Vagina (tissue), 2 donors: ENCODE results near the gene ULK4. TPM values are rescaled to one million over a fixed set of nuclear protein-coding genes. Genes with fewer than 3 reads are reported as not detected.
A peak's percentile ranks its signal among the peaks of the same experiment; 100 is the strongest.

Source experiments
- DNase-seq, 2 donors: peaks; one replicate each; pipeline ENCODE4 v3.0.0-alpha.2; 2017; ENCODE audit errors: extremely low spot score in 2 of 2
- H3K27ac ChIP-seq: fragments of 200-600 bp; sonication (generic); one replicate; pipeline ENCODE4 v1.5.1; 2019
- H3K27me3 ChIP-seq: fragments of 200-600 bp; sonication (generic); one replicate; pipeline ENCODE4 v1.5.1; 2019
- H3K36me3 ChIP-seq, 2 donors: fragments of 200-600 bp; sonication (generic); one replicate each; pipeline ENCODE4 v1.5.1; 2017 to 2019
- H3K4me1 ChIP-seq: fragments of 200-600 bp; sonication (generic); one replicate; pipeline ENCODE4 v1.5.1; 2019
- H3K4me3 ChIP-seq, 2 donors: fragments of 200-600 bp; sonication (generic); 1 replicate in 1 of 2; 2 replicates in 1 of 2; pipeline ENCODE4 v1.5.1; 2016 to 2019
- H3K9me3 ChIP-seq: fragments of 200-600 bp; sonication (generic); one replicate; pipeline ENCODE4 v1.5.1; 2019
- POLR2A ChIP-seq, 2 donors: fragments of 450-650 bp; IDR thresholded peaks; one replicate each; pipeline ENCODE4 v1.6.1; 2017; ENCODE audit warnings: antibody characterized with exemption in 2 of 2, mild to moderate bottlenecking in 2 of 2, moderate library complexity in 2 of 2
- POLR2AphosphoS5 ChIP-seq, 2 donors: sonication (generic); formaldehyde crosslinking; IDR thresholded peaks; one replicate each; pipeline ENCODE4 v1.9.0; 2017; ENCODE audit warnings: antibody characterized with exemption in 2 of 2, mild to moderate bottlenecking in 2 of 2, low read depth in 1 of 2; ENCODE audit not compliant: insufficient read depth in 1 of 2
- intact Hi-C: fragments of 100-400 bp; cut with DNase I; formaldehyde crosslinking; loops from one replicate; pipeline ENCODE4 v1.15.1; 2023
- total RNA-seq: library from RNA; depleted of rRNA; stranded (reverse); fragments of >200 nt; gene quantifications from one replicate; pipeline ENCODE4 v1.2.3, GENCODE V29; 2016
- TF ChIP-seq, protein P1 (sequence below), 3 experiments: fragments of 450-650 bp in 2 of 3; fragments of 200-600 bp in 1 of 3; sonication (generic) in 1 of 3; IDR thresholded peaks; one replicate each; pipeline ENCODE4 v1.5.1; 2017 to 2019; ENCODE audit warnings: antibody characterized with exemption in 3 of 3, mild to moderate bottlenecking in 2 of 3, moderate library complexity in 2 of 3

The ULK4 gene
- total RNA-seq, 1 donor from 2014 or later, result 24.1 TPM

DNA sequence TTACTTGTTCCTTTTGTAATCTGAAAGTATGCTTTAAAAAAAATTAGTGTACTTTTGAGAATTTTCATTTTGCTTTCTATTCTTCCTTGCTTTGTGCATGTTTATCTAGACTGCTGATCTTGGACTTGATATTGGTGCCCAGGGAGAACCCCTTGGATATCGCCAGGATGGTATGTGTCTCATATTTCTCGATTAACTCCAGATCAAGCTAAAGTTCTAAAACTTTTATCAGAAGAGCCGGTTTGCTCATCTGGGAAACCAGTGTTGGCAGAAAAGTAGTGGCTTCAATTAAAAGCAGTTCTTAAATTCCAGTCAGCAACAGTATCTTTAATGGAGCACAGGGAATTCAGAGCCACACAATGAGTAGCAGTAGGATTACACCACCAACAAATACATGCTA, 724.0 kb downstream of the ULK4 start:
- Histone ChIP-seq H3K36me3 (peaks cover 4 to 82% of the 10 kb centered on the region in 2 donors), H3K9me3 (no peaks in the 10 kb centered on the region), H3K4me3 (no peak overlapping the region), H3K27me3 (no peaks in the 10 kb centered on the region), H3K4me1 (peaks cover 21% of the 10 kb centered on the region), H3K27ac (no peak overlapping the region)
- no peak for TF ChIP-seq POLR2A (IDR thresholded peaks at IDR 0.05)
- no peak for TF ChIP-seq POLR2AphosphoS5 (IDR thresholded peaks at IDR 0.05; ENCODE audit: insufficient read depth in 1 of 2, low read depth in 1 of 2)
- TF ChIP-seq, protein P1, sequence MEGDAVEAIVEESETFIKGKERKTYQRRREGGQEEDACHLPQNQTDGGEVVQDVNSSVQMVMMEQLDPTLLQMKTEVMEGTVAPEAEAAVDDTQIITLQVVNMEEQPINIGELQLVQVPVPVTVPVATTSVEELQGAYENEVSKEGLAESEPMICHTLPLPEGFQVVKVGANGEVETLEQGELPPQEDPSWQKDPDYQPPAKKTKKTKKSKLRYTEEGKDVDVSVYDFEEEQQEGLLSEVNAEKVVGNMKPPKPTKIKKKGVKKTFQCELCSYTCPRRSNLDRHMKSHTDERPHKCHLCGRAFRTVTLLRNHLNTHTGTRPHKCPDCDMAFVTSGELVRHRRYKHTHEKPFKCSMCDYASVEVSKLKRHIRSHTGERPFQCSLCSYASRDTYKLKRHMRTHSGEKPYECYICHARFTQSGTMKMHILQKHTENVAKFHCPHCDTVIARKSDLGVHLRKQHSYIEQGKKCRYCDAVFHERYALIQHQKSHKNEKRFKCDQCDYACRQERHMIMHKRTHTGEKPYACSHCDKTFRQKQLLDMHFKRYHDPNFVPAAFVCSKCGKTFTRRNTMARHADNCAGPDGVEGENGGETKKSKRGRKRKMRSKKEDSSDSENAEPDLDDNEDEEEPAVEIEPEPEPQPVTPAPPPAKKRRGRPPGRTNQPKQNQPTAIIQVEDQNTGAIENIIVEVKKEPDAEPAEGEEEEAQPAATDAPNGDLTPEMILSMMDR (IDR thresholded peaks at IDR 0.05), result no peak
- intact Hi-C loops, result no loop called here
- no peak for DNase-seq

GRCh38 chr3:41236228-41236627, 725.7 kb downstream of the ULK4 start:
- Histone ChIP-seq H3K4me1 (peaks cover 21% of the 10 kb centered on the region), H3K9me3 (no peaks in the 10 kb centered on the region), H3K27me3 (no peaks in the 10 kb centered on the region), H3K36me3 (peaks cover 4 to 88% of the 10 kb centered on the region in 2 donors), H3K27ac (no peak overlapping the region), H3K4me3 (no peak overlapping the region)
- no peak for DNase-seq
- TF ChIP-seq POLR2AphosphoS5 (IDR thresholded peaks at IDR 0.05; ENCODE audit: insufficient read depth in 1 of 2, low read depth in 1 of 2) (no peak), POLR2A (IDR thresholded peaks at IDR 0.05) (no peak)
- TF ChIP-seq, protein P1 (IDR thresholded peaks at IDR 0.05), result no peak
- intact Hi-C loops, result no loop called here

DNA sequence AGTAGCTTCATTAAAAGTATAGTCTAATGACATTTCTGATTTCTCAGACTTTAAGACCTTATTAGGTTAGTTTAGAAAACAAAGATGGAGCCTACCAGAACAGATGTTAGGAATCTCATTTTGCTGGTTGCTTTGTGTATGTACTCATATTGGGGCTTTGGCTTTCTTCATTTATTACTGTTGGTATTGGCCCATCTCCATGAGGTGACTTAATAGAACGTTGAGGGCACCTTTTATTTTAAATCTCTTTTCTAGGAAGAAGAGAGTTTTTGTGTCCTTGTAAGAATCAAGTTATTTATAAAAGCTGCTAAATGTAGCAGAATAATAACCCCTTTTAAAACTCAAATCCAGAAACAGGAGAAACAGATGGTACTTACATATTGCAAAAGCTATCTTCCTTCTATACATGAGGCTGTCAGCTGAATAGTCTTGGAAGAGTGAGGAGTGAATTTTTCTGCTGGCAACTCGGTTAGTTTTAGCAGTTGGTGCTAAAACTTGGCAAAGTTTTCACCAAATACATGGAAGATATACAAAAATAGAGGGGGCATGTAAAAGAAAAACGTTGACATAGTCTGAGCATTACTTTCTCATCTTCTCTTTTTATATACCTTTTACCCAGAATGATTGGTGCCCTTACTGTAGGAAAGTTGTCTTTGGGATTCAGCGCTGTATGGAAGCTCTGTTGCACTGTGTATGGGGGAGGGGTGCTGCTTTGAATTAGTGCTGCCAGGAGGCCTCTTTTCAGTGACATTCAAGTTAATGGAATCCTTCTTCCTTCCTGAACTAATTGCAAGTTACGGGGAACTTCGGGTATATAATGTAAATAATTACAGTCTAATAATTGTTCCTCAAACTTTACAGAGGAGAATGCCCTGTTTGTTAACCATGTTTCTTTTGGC, 726.8 kb downstream of the ULK4 start:
- intact Hi-C loops, result no loop called here
- H3K9me3 ChIP-seq, result no peaks in the 10 kb centered on the region
- peaks cover 21% of the 10 kb centered on the region for H3K4me1 ChIP-seq
- no peak for DNase-seq
- no peak overlapping the region for H3K4me3 ChIP-seq
- TF ChIP-seq, protein P1 (IDR thresholded peaks at IDR 0.05), result no peak
- TF ChIP-seq POLR2A (IDR thresholded peaks at IDR 0.05) (no peak), POLR2AphosphoS5 (IDR thresholded peaks at IDR 0.05; ENCODE audit: insufficient read depth in 1 of 2, low read depth in 1 of 2) (no peak)
- H3K27ac ChIP-seq, result no peak overlapping the region
- H3K27me3 ChIP-seq, result no peaks in the 10 kb centered on the region
- peaks cover 4 to 82% of the 10 kb centered on the region in 2 donors for H3K36me3 ChIP-seq

DNA sequence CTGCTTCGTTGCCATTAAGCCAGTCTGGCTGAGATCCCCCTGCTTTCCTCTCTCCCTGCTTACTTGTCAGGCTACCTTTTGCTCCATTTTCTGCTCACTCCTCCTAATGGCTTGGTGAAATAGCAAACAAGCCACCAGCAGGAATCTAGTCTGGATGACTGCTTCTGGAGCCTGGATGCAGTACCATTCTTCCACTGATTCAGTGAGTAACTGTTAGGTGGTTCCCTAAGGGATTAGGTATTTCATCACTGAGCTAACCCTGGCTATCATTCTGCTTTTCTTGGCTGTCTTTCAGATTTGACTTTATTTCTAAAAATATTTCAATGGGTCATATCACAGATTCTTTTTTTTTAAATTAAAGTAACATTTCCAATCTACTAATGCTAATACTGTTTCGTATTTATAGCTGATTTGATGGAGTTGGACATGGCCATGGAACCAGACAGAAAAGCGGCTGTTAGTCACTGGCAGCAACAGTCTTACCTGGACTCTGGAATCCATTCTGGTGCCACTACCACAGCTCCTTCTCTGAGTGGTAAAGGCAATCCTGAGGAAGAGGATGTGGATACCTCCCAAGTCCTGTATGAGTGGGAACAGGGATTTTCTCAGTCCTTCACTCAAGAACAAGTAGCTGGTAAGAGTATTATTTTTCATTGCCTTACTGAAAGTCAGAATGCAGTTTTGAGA, 737.6 kb downstream of the ULK4 start:
- no peak for DNase-seq
- peaks cover 56% of the 10 kb centered on the region for H3K4me1 ChIP-seq
- no peaks in the 10 kb centered on the region for H3K9me3 ChIP-seq
- TF ChIP-seq POLR2A (IDR thresholded peaks at IDR 0.05) (no peak), POLR2AphosphoS5 (IDR thresholded peaks at IDR 0.05; ENCODE audit: insufficient read depth in 1 of 2, low read depth in 1 of 2) (peak in 1 of 2 donors; percentile 64)
- H3K4me3 ChIP-seq, result no peak overlapping the region
- intact Hi-C loops, result no loop called here
- peaks cover 0 to 44% of the 10 kb centered on the region in 2 donors for H3K36me3 ChIP-seq
- H3K27me3 ChIP-seq, result no peaks in the 10 kb centered on the region
- H3K27ac ChIP-seq, result no peak overlapping the region

DNA sequence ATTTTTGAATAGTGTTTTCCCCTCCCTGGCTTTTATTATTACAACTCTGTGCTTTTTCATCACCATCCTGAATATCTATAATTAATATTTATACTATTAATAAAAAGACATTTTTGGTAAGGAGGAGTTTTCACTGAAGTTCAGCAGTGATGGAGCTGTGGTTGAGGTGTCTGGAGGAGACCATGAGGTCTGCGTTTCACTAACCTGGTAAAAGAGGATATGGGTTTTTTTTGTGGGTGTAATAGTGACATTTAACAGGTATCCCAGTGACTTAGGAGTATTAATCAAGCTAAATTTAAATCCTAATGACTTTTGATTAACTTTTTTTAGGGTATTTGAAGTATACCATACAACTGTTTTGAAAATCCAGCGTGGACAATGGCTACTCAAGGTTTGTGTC, 738.2 kb downstream of the ULK4 start:
- no peak for TF ChIP-seq POLR2A (IDR thresholded peaks at IDR 0.05)
- TF ChIP-seq POLR2AphosphoS5 (IDR thresholded peaks at IDR 0.05; ENCODE audit: insufficient read depth in 1 of 2, low read depth in 1 of 2), result no peak
- TF ChIP-seq, protein P1 (IDR thresholded peaks at IDR 0.05), result no peak
- H3K4me3 ChIP-seq, result no peak overlapping the region
- H3K27ac ChIP-seq, result no peak overlapping the region
- peaks cover 58% of the 10 kb centered on the region for H3K4me1 ChIP-seq
- intact Hi-C loops, result no loop called here
- no peaks in the 10 kb centered on the region for H3K27me3 ChIP-seq
- no peaks in the 10 kb centered on the region for H3K9me3 ChIP-seq
- no peak for DNase-seq
- peaks cover 0 to 43% of the 10 kb centered on the region in 2 donors for H3K36me3 ChIP-seq
